ENCODE results near the gene C11orf21. TPM values are rescaled to one million over a fixed set of nuclear protein-coding genes. Genes with fewer than 3 reads are reported as not detected.

The C11orf21 gene
- total and polyA plus RNA-seq, 2 donors (not counting 1 experiment from before 2014, with no cell fraction given) = under 0.01 TPM; not detected in 1

DNA sequence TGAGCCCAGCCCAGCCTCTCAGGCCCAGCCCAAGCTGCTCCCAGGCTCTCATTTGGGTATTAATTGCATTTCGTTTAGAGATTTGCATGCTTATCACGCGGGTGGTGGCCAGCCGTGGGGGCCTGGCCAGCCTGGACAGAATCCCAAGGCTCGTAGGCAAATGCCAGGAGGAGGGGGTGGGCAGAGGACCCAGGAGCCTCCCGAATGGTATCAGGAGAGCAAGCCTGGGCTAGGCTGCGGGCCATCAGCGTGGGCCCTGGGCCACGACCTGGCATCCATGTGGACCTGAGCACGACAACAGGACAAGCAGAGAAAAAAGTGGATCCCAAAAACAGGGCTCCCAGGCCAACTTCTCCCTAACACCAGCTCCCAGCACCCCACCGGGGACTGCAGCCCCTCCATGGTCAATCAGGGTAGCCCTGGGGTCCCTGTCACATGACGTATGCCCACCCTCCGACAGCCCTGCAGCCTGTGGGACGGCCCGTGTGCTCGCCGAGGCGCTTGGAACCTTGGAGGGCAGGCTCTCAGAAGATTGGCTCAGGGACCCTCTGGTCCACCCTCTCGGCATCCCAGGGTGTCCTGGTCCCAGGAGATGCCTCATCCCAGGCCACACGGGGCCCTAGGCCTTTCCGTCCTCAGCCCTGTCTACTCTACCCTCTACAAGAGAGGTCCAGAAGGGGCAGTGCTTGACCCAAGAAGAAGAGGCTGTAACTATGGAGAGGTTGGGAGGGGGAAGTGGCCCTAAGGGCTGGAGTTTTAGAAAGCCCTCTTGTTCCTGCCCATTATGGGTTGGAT lies 40.1 kb downstream of the C11orf21 start:
- no peaks in the 10 kb centered on the region for H3K27me3 ChIP-seq (ENCODE audit: control insufficient read depth, insufficient read depth, low read length)
- H3K36me3 ChIP-seq (ENCODE audit: control insufficient read depth, insufficient read depth, low read length) = no peaks in the 10 kb centered on the region
- TF ChIP-seq, protein P1, sequence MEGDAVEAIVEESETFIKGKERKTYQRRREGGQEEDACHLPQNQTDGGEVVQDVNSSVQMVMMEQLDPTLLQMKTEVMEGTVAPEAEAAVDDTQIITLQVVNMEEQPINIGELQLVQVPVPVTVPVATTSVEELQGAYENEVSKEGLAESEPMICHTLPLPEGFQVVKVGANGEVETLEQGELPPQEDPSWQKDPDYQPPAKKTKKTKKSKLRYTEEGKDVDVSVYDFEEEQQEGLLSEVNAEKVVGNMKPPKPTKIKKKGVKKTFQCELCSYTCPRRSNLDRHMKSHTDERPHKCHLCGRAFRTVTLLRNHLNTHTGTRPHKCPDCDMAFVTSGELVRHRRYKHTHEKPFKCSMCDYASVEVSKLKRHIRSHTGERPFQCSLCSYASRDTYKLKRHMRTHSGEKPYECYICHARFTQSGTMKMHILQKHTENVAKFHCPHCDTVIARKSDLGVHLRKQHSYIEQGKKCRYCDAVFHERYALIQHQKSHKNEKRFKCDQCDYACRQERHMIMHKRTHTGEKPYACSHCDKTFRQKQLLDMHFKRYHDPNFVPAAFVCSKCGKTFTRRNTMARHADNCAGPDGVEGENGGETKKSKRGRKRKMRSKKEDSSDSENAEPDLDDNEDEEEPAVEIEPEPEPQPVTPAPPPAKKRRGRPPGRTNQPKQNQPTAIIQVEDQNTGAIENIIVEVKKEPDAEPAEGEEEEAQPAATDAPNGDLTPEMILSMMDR (conservative IDR thresholded peaks at IDR 0.05 in 1 of 2, IDR thresholded peaks at IDR 0.05 in 1 of 2; ENCODE audit: low read depth in 1 of 2, low read length in 2 of 2) = no peak
- TF ChIP-seq EZH2 (IDR thresholded peaks at IDR 0.05; ENCODE audit: low read length, missing control alignments) = no peak
- no peak for DNase-seq (ENCODE audit: low read depth in 2 of 2)
- H3K4me1 ChIP-seq (ENCODE audit: control insufficient read depth, extremely low read depth, insufficient read depth, low read length) = no peaks in the 10 kb centered on the region
- H3K4me3 ChIP-seq (replicated peaks in 1 of 4; ENCODE audit: control extremely low read depth in 1 of 4, insufficient read depth in 1 of 4, low read depth in 3 of 4, low read length in 4 of 4) = no peak overlapping the region
- H3K27ac ChIP-seq (ENCODE audit: insufficient read depth, low read length) = no peak overlapping the region
- H2AFZ ChIP-seq (ENCODE audit: low read length) = no peak overlapping the region
- H4K20me1 ChIP-seq (ENCODE audit: control insufficient read depth, extremely low read depth, insufficient read depth, low read length) = no peaks in the 10 kb centered on the region
- no peaks in the 10 kb centered on the region for H3K79me2 ChIP-seq (ENCODE audit: control insufficient read depth, insufficient read depth, low read length)
- no peak overlapping the region for H3K4me2 ChIP-seq (ENCODE audit: extremely low read depth, insufficient read depth, low read length)
- no peak overlapping the region for H3K9ac ChIP-seq (ENCODE audit: insufficient read depth, low read length)
- no peaks in the 10 kb centered on the region for H3K9me3 ChIP-seq (ENCODE audit: control insufficient read depth, insufficient read depth, low read depth, low read length)

DNA sequence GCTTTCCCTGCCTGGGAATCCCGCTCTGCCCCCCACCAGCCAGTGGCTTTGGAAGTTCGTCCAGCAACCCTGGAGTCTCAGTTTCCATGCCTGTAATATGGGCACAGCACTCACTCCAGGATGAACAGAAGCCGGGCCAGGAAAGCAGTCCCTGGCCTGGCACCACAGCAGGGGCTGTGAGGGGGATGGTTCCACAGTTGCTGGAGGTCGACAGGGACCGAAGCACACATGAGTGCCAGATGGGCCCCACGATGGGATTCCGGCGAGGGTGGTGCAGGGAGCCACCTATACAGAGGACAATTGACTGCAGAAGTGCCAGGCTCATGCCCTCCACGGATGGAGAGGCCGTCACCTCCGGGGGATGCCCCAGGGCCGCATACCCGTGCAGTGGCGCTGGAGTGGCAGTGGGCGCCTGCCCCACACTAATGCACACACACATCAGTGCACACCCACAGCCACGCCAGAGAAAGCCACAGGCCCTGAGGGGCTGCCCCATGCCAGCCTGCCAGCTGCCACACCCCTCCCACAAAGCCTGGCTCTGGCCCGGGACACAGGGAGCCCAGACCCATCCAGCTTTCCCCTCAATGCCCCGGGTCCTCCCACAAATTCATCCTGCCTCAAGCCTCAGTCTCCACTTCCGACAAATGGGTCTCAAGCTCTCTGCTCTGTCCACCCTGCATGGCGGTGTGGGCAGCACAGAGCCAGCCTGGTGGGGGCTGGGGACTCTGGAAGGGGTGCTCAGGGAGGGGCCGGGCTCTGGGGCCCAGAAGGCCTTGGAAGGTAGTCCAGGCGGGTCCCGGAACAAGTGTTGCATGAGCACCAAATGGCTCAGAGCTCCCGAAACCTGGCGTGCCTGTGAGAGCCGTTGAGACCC lies 41.0 kb downstream of the C11orf21 start:
- H4K20me1 ChIP-seq (ENCODE audit: control insufficient read depth, extremely low read depth, insufficient read depth, low read length) = no peaks in the 10 kb centered on the region
- no peak overlapping the region for H2AFZ ChIP-seq (ENCODE audit: low read length)
- H3K27ac ChIP-seq (ENCODE audit: insufficient read depth, low read length) = no peak overlapping the region
- H3K27me3 ChIP-seq (ENCODE audit: control insufficient read depth, insufficient read depth, low read length) = no peaks in the 10 kb centered on the region
- H3K36me3 ChIP-seq (ENCODE audit: control insufficient read depth, insufficient read depth, low read length) = no peaks in the 10 kb centered on the region
- no peak for DNase-seq (ENCODE audit: low read depth in 2 of 2)
- H3K79me2 ChIP-seq (ENCODE audit: control insufficient read depth, insufficient read depth, low read length) = no peaks in the 10 kb centered on the region
- no peak overlapping the region for H3K4me3 ChIP-seq (replicated peaks in 1 of 4; ENCODE audit: control extremely low read depth in 1 of 4, insufficient read depth in 1 of 4, low read depth in 3 of 4, low read length in 4 of 4)
- no peak overlapping the region for H3K4me2 ChIP-seq (ENCODE audit: extremely low read depth, insufficient read depth, low read length)
- no peaks in the 10 kb centered on the region for H3K4me1 ChIP-seq (ENCODE audit: control insufficient read depth, extremely low read depth, insufficient read depth, low read length)
- H3K9me3 ChIP-seq (ENCODE audit: control insufficient read depth, insufficient read depth, low read depth, low read length) = no peaks in the 10 kb centered on the region
- no peak for TF ChIP-seq EZH2 (IDR thresholded peaks at IDR 0.05; ENCODE audit: low read length, missing control alignments)
- TF ChIP-seq, protein P1 (conservative IDR thresholded peaks at IDR 0.05 in 1 of 2, IDR thresholded peaks at IDR 0.05 in 1 of 2; ENCODE audit: low read depth in 1 of 2, low read length in 2 of 2) = no peak
- H3K9ac ChIP-seq (ENCODE audit: insufficient read depth, low read length) = no peak overlapping the region

DNA sequence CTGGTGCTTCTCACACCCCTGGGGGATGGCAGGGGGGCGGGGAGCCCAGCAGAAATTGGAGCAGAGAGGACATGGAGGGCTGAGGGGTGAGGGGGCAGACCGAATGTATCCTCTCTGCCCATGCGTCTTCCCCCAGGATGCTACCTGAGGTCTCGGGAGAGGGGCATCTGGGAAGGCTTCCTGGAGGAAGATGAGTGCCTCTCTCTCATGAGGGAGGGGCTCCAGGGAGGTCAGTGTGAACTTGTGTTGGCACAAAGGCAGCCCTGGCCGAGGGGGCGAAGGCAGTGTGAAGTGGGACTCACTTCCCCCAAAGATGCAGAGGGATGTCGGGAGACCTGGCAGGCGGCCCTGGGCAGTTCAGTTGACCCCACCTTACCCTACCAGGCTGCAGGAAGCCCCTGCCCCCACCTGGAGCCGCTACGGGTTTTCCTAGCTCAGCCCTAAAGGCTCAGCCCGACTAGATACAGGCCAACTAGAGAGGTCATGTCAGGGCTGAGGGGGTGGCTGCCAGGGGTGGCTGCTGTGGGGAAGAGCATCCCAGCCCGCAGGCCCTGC lies 41.7 kb downstream of the C11orf21 start:
- Histone ChIP-seq H3K4me3 (replicated peaks in 1 of 4; ENCODE audit: control extremely low read depth in 1 of 4, insufficient read depth in 1 of 4, low read depth in 3 of 4, low read length in 4 of 4) (no peak overlapping the region), H3K9me3 (ENCODE audit: control insufficient read depth, insufficient read depth, low read depth, low read length) (no peaks in the 10 kb centered on the region), H3K4me2 (ENCODE audit: extremely low read depth, insufficient read depth, low read length) (no peak overlapping the region), H3K9ac (ENCODE audit: insufficient read depth, low read length) (no peak overlapping the region), H4K20me1 (ENCODE audit: control insufficient read depth, extremely low read depth, insufficient read depth, low read length) (no peaks in the 10 kb centered on the region), H3K27me3 (ENCODE audit: control insufficient read depth, insufficient read depth, low read length) (no peaks in the 10 kb centered on the region), H3K27ac (ENCODE audit: insufficient read depth, low read length) (no peak overlapping the region), H3K36me3 (ENCODE audit: control insufficient read depth, insufficient read depth, low read length) (no peaks in the 10 kb centered on the region), H3K79me2 (ENCODE audit: control insufficient read depth, insufficient read depth, low read length) (no peaks in the 10 kb centered on the region), H2AFZ (ENCODE audit: low read length) (no peak overlapping the region), H3K4me1 (ENCODE audit: control insufficient read depth, extremely low read depth, insufficient read depth, low read length) (no peaks in the 10 kb centered on the region)
- TF ChIP-seq, protein P1 (conservative IDR thresholded peaks at IDR 0.05 in 1 of 2, IDR thresholded peaks at IDR 0.05 in 1 of 2; ENCODE audit: low read depth in 1 of 2, low read length in 2 of 2) = no peak
- TF ChIP-seq EZH2 (IDR thresholded peaks at IDR 0.05; ENCODE audit: low read length, missing control alignments) = no peak
- no peak for DNase-seq (ENCODE audit: low read depth in 2 of 2)
